ENCODE results near the gene ZNF518B.

DNA sequence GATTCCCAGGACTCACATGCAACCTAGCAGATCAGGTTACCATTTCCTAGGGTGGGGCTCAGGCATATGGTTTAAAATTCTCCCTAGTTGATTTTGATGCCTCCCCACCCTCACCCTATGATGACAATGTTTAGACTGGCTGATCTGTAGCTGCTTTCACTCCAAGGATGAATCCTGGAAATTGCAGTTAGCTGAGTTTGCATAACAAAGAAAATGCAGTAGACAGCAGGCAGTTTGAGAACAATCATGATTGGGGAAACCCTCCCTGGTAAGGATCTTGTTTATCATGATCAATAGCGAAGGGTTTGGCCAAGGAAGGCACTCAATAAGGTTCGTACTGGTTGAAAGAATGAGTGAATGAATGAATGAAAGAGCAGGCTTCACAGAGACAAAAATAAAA is 2.1 kb downstream of the ZNF518B start:
- TF ChIP-seq, protein P1, sequence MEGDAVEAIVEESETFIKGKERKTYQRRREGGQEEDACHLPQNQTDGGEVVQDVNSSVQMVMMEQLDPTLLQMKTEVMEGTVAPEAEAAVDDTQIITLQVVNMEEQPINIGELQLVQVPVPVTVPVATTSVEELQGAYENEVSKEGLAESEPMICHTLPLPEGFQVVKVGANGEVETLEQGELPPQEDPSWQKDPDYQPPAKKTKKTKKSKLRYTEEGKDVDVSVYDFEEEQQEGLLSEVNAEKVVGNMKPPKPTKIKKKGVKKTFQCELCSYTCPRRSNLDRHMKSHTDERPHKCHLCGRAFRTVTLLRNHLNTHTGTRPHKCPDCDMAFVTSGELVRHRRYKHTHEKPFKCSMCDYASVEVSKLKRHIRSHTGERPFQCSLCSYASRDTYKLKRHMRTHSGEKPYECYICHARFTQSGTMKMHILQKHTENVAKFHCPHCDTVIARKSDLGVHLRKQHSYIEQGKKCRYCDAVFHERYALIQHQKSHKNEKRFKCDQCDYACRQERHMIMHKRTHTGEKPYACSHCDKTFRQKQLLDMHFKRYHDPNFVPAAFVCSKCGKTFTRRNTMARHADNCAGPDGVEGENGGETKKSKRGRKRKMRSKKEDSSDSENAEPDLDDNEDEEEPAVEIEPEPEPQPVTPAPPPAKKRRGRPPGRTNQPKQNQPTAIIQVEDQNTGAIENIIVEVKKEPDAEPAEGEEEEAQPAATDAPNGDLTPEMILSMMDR (conservative IDR thresholded peaks at IDR 0.05) = no peak
- no peak for TF ChIP-seq ZFX (IDR thresholded peaks at IDR 0.05)

Data from C4-2B (cell line).